Dedifferentiated amniotic fluid mesenchymal stem cell (primary cell): ENCODE data around the gene FAM110C.
"Not testable (repeated sequence)": the region's sequence is repeated elsewhere in the genome, so short reads cannot be mapped to it uniquely, and the experiment has no call there.

Source experiments
- DNase-seq: peaks from one replicate; pipeline ENCODE4 v3.0.0-alpha.2; 2016; ENCODE audit errors: extremely low spot score

The FAM110C gene

DNA sequence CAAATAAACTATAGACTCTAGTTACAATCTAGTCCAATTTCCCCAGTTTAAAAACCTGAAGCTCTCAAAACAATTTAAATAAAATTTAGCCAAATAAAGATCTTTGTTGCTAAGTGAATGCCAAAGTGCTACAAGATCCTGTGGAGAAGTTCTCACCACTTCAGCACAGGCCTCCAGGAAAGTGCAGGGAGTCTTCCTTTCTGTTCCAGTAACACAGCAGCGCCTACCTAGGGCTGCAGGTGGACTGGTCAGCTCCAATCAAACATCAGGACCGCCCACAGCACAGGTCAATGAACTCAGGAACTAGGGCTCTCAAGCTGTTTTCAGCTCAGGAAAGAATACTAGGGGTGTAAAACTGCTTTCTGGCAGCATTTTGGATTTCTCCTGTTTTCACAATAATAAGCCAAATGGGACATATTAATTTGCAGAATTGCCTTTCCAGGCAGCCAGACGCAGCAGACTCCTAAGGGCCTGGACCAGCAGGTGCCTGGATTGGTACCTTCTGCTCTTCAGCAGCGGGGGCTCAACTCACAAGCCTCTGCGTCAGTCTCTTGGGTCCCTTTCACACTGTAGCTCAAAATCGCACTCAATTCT, 1.5 kb downstream of the FAM110C start:
- DNase-seq: no peak

- DNase-seq: no peak
These were observed 3.5 kb downstream of the FAM110C start for GRCh38 chr2:42788-43187.

- no peak for DNase-seq
These were observed 5.8 kb downstream of the FAM110C start for GRCh38 chr2:40465-40864.

DNA sequence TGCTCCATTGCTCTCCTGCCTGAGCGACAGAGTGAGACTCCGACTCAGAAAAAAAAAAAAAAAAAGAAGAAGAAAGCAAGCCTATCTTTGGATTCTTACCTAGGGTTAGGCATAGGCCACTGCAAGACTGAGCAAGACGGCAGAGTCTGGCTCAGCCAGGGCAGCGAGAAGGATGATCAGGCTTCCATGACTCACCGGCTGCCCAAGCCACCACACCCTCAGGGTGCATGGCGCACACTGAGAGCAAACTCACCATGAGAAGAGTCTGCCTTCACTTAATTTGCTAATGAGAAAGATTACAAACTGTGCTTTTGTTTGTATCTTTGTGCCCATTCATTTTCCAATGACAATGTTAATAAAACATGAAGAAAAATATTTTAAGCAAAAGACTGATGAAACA, 8.2 kb downstream of the FAM110C start:
- DNase-seq: no peak

GRCh38 chr2:36318-36717, 10.0 kb downstream of the FAM110C start:
- DNase-seq: no peak

DNA sequence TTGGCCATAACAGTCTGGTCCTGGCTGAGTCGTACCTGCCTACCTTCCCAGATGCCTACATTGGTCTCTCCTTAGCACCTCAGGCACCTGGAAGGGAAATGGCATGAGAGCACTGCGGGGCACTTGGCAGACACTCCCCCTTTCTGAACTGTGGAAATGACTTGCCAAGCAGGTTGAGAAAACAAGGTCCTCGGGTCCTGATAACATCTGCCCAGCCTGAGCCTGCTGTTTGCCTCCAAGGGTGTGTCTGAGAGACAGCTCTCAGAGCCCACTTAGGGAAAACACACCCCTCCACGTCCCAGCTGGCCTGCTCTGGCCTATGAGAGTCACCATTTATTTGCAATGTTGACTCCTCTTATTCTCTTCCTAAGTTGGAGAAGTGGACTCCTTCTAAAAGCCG, 10.5 kb downstream of the FAM110C start:
- DNase-seq: no peak

DNA sequence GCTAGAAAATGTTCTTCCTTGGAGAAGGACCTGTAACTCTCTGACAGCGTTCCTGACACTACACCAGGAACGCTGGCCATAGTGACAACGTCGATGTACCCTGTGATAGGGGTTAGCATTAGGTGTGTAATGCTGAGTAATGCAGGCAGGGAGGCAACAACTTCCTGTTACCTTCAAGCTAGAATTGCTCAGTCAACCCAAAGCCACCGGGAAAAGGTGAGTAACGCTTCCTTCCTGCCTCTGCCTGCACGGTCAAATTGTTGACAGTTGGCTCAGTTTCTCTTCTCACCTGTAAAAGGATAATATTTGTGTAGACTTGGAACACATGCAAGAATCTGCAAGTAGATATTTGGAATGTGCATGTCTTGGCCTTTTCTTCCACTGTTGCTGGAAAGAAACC, 12.7 kb downstream of the FAM110C start:
- no peak for DNase-seq

GRCh38 chr2:32068-32467, 14.2 kb downstream of the FAM110C start:
- no peak for DNase-seq

DNA sequence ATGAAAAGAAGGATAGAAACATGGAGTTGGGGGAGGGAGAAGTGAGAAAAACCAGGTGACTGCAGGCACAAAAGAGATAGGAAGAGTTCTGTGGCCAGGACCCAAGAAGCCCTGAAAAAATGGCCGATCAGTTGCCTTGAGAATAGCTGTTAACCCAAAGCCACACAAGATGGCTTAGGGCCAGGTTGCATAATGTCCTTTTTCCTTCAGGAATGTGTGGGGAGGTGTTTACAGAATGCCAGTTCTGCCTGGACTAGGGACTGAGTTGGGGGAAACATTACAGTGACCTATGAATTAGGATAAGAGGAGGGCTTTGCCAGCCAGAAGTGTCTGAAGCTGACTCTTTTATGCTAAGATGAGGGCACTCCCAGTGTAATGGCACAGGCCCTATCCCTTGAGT, 17.1 kb downstream of the FAM110C start:
- DNase-seq: no peak

- no peak for DNase-seq
These were observed 17.8 kb downstream of the FAM110C start for GRCh38 chr2:28406-28975.

DNA sequence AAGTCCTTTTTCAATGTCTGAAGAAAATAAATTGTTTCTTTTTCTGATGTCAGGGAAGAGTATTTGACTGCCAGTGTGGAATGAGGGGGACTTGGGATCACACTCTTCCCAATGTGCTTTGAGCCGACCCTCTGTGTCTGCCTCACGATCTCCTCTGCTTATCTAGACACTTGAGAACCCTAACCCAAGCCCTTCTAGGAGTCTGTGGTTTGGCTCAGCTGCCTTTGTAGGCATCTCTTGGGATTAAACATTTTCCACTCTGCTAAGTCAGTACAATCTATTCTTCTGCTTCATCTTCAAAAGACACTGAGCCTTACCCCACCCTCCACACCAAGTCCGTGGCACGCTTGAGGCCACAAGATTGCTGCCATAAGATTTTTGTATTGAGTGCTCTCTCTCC, 19.4 kb downstream of the FAM110C start:
- DNase-seq: no peak

- no peak for DNase-seq
These were observed 20.8 kb downstream of the FAM110C start for GRCh38 chr2:25543-25942.

DNA sequence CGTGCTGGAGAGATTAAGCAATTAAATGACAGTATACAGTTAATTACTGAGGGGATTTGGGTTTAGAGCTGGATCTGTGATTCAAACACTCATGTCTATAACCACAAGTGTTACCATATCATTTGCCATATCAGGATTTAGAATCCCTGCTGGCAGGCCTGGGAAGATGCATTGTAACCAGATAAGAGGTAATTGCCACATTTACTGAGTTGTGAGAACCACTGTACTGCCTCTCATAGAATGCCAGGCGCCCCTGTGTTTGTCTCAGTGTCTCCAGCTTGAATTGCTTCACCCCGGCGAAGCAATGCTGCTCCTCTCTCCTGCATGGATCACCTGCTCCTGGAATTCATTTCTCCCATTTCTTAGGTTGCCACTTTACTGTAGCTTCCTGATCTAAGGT, 21.7 kb downstream of the FAM110C start:
- not testable (repeated sequence) for DNase-seq

GRCh38 chr2:24107-24506, 22.2 kb downstream of the FAM110C start:
- no peak for DNase-seq

DNA sequence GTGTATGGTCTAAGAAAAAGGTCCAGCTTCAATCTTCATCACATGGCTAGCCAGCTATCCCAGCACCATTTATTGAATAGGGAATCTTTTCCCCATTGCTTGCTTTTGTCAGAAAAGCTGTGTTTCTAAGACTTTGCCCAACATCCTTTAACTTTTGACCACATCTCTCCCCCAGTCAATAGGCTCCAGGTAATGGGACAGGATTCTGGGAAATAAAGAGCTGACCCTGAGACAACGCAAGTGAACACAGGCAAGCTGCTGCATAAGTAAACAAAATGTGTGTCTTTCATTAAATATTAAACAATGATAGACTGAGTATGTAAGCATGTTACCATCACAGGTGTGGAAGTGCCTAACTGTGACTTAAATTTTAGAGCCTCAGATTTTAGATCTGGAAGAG, 23.0 kb downstream of the FAM110C start:
- no peak for DNase-seq

DNA sequence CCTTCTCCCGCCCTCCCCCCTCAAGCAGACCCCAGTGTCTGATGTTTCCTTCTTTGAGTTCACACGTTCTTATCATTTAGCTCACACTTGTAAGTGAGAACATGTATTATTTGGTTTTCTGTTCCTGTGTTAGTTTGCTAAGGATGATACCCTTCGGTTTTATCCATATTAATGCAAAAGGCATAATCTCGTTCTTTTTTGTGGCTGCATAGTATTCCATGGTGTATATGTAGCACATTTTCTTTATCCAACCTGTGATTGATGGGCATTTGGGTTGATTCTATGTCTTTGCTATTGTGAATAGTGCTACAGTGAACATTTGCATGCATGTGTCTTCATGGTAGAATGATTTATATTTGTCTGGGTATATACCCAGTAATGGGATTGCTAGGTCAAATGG, 24.1 kb downstream of the FAM110C start:
- DNase-seq: not testable (repeated sequence)

- not testable (repeated sequence) for DNase-seq
These were observed 26.0 kb downstream of the FAM110C start for GRCh38 chr2:20259-20658.

DNA sequence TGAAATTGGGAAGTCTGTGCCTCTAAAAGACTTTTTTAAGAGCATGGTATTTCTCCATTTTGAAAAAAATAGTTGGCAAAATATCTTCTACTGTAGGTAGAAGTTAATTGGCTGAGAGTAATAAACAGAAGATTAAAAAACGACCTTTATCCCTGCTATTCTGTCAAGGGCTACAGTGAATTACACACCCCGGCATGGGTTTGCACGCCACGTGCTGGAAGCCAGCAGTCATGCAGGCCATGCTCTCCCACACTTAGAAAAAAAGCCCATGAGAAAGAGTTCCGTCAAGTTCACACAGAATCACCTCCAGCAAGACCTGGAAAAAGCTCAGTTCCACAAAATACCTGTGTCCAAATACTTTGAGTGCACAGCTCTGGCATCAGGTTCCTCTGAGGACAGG, 26.8 kb downstream of the FAM110C start:
- no peak for DNase-seq

DNA sequence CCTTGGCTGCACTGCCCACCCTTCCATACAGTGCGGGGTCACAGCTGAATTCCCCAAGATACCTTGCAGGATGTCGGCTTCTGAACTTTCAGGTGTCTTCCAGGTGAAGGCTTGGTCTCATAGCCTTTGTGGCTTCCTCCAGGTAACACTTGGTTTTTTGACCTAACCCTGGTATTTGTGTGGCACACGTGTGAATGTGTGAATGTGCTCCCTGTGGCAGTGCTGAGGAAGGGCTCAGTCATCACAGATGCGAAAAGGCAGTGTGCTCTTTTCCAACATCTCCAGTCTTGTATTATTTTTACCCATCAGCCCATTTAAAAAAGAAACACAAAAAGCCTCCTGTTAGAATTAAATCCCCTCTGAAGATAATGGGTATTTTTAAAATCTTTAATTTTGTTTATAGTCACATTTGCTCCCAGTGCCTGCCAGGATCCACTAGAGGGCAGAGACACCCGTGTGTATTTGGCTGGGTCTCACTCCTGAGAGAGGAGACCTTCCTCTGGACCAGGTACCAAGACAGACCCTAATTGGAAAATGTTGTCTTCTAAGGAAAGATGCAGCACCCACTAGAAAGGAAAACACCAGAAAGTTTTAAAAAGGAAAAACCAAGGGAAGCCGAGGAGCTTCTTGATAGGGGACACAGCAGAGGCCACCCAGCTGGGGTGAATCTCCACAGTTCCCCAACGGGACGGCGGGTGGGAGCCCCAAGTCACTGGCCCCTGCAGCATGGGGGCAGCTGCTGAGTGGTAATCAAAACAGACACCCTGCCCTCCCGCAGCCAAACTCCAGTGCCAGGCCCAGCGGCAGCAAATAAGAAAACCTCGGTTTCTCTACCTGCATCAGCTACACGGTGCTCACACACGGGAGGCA, 27.7 kb downstream of the FAM110C start:
- DNase-seq: no peak

GRCh38 chr2:15916-16315, 30.4 kb downstream of the FAM110C start:
- DNase-seq: not testable (repeated sequence)

GRCh38 chr2:11248-11941, 34.9 kb downstream of the FAM110C start:
- DNase-seq: no peak

DNA sequence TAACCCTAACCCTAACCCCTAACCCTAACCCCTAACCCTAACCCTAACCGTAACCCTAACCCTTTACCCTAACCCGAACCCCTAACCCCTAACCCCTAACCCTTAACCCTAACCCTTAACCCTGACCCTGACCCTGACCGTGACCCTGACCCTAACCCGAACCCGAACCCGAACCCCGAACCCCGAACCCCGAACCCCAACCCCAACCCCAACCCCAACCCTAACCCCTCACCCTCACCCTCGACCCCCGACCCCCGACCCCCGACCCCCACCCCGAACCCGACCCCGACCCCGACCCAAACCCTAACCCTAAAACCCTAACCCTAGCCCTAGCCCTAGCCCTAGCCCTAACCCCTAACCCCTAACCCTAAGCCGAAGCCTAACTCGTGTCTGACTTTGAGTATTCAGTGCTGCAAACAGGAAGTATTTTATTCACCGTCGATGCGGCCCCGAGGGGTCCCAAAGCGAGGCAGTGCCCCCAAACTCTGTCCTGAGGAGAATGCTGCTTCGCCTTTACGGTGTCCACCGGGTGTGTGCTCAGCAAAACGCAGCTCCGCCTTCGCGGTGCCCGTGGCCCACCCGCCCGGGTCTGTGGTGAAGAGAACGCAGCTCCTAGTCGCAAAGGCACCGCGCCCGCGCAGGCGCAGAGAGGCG, 36.0 kb downstream of the FAM110C start:
- DNase-seq: no peak
